Prostate gland (tissue), 2 donors: Measurements from ENCODE around the gene AMOTL2.

Experiments
- CTCF ChIP-seq, 4 experiments: fragments of 200-600 bp in 2 of 4; fragments of 450-650 bp in 2 of 4; sonication (generic) in 2 of 4; IDR thresholded peaks; 1 replicate in 3 of 4; 2 replicates in 1 of 4; pipeline ENCODE4 v1.5.1; 2016 to 2019; ENCODE audit warnings: antibody characterized with exemption in 4 of 4, mild to moderate bottlenecking in 2 of 4, moderate library complexity in 2 of 4
- POLR2A ChIP-seq: fragments of 450-650 bp; IDR thresholded peaks from one replicate; pipeline ENCODE4 v1.6.1; 2016; ENCODE audit warnings: antibody characterized with exemption, mild to moderate bottlenecking
- POLR2AphosphoS5 ChIP-seq: sonication (generic); formaldehyde crosslinking; IDR thresholded peaks from one replicate; pipeline ENCODE4 v1.6.1; 2017; ENCODE audit warnings: antibody characterized with exemption

GRCh38 chr3:134314588-134315285 is 59.5 kb downstream of the AMOTL2 start:
- no peak for TF ChIP-seq POLR2A
- no peak for TF ChIP-seq CTCF (IDR thresholded peaks at IDR 0.05)
- no peak for TF ChIP-seq POLR2AphosphoS5
